HepG2 (cell line): ENCODE measurements around the gene ZNF697.

ENCODE experiments used
- ARHGAP35 ChIP-seq: sonication (generic); formaldehyde crosslinking; IDR thresholded peaks from 2 replicates; pipeline ENCODE4 v1.9.0; 2022; ENCODE audit warnings: mild to moderate bottlenecking, inconsistent platforms, moderate library complexity, missing genetic modification reagents, borderline replicate concordance
- CTCF ChIP-seq: sonication (generic); formaldehyde crosslinking; IDR thresholded peaks from 2 replicates; pipeline ENCODE4 v1.5.0; 2020; ENCODE audit warnings: mild to moderate bottlenecking, missing genetic modification reagents, moderate library complexity
- TF ChIP-seq, protein P1 (sequence below): sonication (generic); formaldehyde crosslinking; IDR thresholded peaks from 2 replicates; pipeline ENCODE4 v1.5.0; 2020; ENCODE audit warnings: mild to moderate bottlenecking, missing genetic modification reagents
- TF ChIP-seq, protein P2 (sequence below): sonication (generic); formaldehyde crosslinking; IDR thresholded peaks from 2 replicates; pipeline ENCODE4 v1.8.1; 2023; ENCODE audit warnings: missing genetic modification reagents, mild to moderate bottlenecking, borderline replicate concordance

- TF ChIP-seq CTCF (CRISPR knock-in tag), result no peak
- TF ChIP-seq, protein P1, sequence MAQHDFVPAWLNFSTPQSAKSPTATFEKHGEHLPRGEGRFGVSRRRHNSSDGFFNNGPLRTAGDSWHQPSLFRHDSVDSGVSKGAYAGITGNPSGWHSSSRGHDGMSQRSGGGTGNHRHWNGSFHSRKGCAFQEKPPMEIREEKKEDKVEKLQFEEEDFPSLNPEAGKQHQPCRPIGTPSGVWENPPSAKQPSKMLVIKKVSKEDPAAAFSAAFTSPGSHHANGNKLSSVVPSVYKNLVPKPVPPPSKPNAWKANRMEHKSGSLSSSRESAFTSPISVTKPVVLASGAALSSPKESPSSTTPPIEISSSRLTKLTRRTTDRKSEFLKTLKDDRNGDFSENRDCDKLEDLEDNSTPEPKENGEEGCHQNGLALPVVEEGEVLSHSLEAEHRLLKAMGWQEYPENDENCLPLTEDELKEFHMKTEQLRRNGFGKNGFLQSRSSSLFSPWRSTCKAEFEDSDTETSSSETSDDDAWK, result no peak
- no peak for TF ChIP-seq ARHGAP35 (CRISPR knock-in tag)
- TF ChIP-seq, protein P2, sequence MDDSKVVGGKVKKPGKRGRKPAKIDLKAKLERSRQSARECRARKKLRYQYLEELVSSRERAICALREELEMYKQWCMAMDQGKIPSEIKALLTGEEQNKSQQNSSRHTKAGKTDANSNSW (CRISPR knock-in tag), result no peak
Observed at GRCh38 chr1:119680723-119681122, 32.7 kb upstream of the ZNF697 start.
